Measurements from ENCODE around the gene ACAT1. TPM values are rescaled to one million over a fixed set of nuclear protein-coding genes. Genes with fewer than 3 reads are reported as not detected.

The ACAT1 gene
- total and polyA plus RNA-seq, 10 donors = 33.8 to 106 (median 55.0) TPM

GRCh38 chr11:108196901-108197300 is 75.5 kb downstream of the ACAT1 start:
- TF ChIP-seq POLR2A (IDR thresholded peaks at IDR 0.05) (no peak), POLR2AphosphoS5 (IDR thresholded peaks at IDR 0.05) (no peak)
- TF ChIP-seq, protein P1, sequence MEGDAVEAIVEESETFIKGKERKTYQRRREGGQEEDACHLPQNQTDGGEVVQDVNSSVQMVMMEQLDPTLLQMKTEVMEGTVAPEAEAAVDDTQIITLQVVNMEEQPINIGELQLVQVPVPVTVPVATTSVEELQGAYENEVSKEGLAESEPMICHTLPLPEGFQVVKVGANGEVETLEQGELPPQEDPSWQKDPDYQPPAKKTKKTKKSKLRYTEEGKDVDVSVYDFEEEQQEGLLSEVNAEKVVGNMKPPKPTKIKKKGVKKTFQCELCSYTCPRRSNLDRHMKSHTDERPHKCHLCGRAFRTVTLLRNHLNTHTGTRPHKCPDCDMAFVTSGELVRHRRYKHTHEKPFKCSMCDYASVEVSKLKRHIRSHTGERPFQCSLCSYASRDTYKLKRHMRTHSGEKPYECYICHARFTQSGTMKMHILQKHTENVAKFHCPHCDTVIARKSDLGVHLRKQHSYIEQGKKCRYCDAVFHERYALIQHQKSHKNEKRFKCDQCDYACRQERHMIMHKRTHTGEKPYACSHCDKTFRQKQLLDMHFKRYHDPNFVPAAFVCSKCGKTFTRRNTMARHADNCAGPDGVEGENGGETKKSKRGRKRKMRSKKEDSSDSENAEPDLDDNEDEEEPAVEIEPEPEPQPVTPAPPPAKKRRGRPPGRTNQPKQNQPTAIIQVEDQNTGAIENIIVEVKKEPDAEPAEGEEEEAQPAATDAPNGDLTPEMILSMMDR (IDR thresholded peaks at IDR 0.05 in 8 of 11, conservative IDR thresholded peaks at IDR 0.05 in 3 of 11) = no peak
- Histone ChIP-seq H3K36me3 (peaks cover 0 to 69% (median 43%) of the 10 kb centered on the region in 6 donors), H3K4me3 (no peak overlapping the region), H3K4me1 (peaks cover 0 to 53% (median 32%) of the 10 kb centered on the region in 6 donors), H3K27ac (no peak overlapping the region), H3K27me3 (replicated peaks in 1 of 7) (no peaks in the 10 kb centered on the region), H3K9me3 (no peaks in the 10 kb centered on the region)
- 52 to 83% (median 76%) methylated on average over 3 of the region's 3 CpGs for WGBS, 5 donors
- intact Hi-C loops (cut with DNase I; ENCODE audit: low total_unique reads) = no loop called here
- DNase-seq = no peak

Small RNAs within 50 kb of the gene (small RNA-seq; reads per million reads assigned to genes)
- 0 reads per million in 4 donors for gene RF00019

Other genes starting within 250 kb of the ACAT1 start
- gene RAB39A, start 193.1 kb upstream of the ACAT1 start, total RNA-seq = 10 to 100 TPM in 4 of 7 donors, 1 to 10 TPM in 3; 7.1 to 14.7 (median 10.2) TPM
- gene RAB39A, start 193.1 kb upstream of the ACAT1 start, polyA plus RNA-seq = 1 to 10 TPM in 1 of 3 donors, under 1 TPM in 2; 0.39 to 2.0 (median 0.71) TPM
- gene CUL5, start 112.7 kb upstream of the ACAT1 start, total RNA-seq = 10 to 100 TPM; 31.6 to 42.7 (median 38.3) TPM
- gene CUL5, start 112.7 kb upstream of the ACAT1 start, polyA plus RNA-seq = 1 to 10 TPM; 5.5 to 7.6 (median 6.6) TPM
- gene NPAT, start 101.1 kb downstream of the ACAT1 start, total RNA-seq = 10 to 100 TPM; 24.2 to 40.8 (median 29.6) TPM
- gene NPAT, start 101.1 kb downstream of the ACAT1 start, polyA plus RNA-seq = 1 to 10 TPM; 4.5 to 4.9 (median 4.5) TPM
- 100 to 1,000 TPM; 186 to 408 (median 235) TPM for gene ATM, start 101.5 kb downstream of the ACAT1 start, total RNA-seq
- gene ATM, start 101.5 kb downstream of the ACAT1 start, polyA plus RNA-seq = 10 to 100 TPM; 33.1 to 54.3 (median 37.6) TPM